NCI-H524 treated with DMSO at 0.1 percent for 48 hours (cell line): ENCODE measurements around the gene DRAM1.
"Not testable (repeated sequence)": the region's sequence is repeated elsewhere in the genome, so short reads cannot be mapped to it uniquely, and the experiment has no call there.

Experiments used
- DNase-seq: peaks from one replicate; lab custom pipeline; 2025; lab: John Stamatoyannopoulos, UW

DRAM1 gene

DNA sequence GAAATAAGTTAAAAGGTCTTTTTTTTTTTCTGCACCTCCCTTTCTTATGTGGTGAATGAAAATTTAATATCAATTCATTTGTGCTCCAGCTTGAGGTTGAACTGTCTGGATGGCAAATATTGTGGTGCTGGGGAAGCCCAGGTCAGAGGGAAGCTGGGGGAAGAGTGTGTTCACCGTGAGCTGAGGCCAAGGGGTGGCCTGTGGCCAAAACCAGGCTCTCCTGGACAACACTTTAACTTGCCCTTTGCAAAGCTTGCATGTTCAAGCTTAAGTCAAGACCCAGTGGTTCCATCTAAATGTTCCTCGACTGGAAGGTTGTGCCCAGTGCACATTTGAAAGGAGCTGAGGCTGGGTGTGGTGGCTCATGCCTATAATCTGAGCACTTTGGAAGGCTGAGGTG is 28.8 kb downstream of the DRAM1 start:
- no peak for DNase-seq

- DNase-seq, result no peak
Observed at GRCh38 chr12:101908395-101908794, 31.0 kb downstream of the DRAM1 start.

DNA sequence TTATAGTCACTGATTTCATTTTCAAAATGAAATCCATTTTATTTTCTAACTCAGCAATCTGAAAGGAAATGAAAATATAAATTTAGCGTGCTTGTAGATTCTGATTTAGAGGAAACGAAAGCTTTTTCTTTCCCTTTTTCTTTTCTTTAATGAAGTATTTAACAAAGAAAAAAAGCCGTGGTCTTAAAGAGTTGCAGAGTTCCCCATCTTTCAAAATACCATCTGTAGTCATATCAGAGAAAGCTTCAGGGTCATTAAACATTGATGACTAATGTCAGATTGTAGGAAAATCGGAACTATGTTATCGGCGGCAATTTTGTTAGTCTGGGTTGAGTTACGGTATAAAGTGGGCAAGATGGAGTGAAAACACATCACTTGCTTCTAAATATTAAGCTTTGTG is 32.3 kb downstream of the DRAM1 start:
- no peak for DNase-seq

- no peak for DNase-seq
Observed at GRCh38 chr12:101915841-101916240, 38.5 kb downstream of the DRAM1 start.

GRCh38 chr12:101918805-101919204 is 41.4 kb downstream of the DRAM1 start:
- DNase-seq, result not testable (repeated sequence)

DNA sequence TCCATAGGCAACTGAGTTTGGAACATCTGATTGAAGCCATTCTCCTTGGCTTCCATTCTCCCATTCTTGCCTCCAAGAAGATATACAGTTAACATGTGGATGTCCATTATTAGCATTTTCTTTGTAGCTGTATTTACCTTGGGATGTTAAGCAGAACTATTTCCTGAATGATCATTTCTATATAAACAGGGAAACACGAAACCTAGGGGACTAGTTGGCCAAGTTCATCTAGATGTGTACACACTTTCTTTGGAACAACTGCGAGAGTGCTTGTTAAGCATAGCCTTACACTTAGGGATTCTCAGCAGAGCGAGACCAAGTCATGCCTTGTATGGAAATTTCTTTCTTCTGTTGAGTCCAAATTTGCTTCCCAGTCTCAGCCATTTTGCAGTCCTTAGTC is 42.1 kb downstream of the DRAM1 start:
- no peak for DNase-seq

DNA sequence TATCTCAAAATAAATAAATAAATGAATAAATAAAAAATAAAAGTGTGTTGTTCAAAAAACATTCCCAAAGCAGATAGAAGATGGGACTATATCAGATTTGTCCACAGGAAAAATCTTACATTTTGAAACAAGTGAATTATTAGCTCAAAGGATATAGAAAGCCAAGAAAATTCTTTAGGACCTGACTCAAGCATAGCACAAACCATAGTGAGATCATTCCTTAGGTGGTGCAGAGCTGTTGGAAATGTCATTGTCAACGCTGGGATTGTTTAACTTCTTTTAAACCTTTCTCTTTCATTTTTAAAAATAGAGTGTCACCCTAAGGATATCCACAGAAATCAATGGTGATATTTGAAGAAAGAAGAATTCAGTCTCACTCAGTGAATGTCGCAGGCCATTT is 43.5 kb downstream of the DRAM1 start:
- no peak for DNase-seq

DNA sequence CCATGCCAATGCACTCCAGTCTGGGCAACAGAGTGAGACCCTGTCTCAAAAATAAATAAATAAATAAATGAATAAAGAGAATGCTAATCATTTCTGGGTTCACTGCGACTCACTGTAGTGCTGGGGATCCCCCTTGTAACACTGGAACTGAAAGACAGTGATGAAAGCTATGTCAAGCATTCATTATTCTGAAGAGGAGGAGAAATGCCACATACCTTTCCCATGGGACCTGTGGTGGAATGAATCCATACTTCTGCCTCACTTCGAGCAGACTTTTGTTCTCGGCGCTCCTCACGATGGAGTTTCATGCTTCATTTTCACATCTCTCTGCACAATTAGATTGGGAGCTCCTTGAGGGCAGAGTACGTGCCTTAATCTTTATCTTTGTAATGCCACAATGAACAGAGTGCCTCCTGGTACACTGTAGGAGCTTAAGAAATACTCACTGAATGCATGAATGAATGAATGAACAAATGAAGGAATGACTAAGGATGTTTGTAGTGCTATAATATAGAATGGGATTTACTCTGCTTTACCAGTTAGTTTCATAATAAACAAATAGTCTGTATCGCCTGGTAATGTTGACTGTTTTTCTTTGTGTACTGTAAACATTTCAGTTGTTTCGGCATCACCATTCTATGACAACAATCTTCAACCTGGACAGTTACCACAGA is 45.8 kb downstream of the DRAM1 start:
- no peak for DNase-seq

GRCh38 chr12:101924618-101925017 is 47.2 kb downstream of the DRAM1 start:
- no peak for DNase-seq

- DNase-seq, result no peak
Observed at GRCh38 chr12:101925361-101925760, 48.0 kb downstream of the DRAM1 start.

GRCh38 chr12:101925935-101926334 is 48.6 kb downstream of the DRAM1 start:
- no peak for DNase-seq

DNA sequence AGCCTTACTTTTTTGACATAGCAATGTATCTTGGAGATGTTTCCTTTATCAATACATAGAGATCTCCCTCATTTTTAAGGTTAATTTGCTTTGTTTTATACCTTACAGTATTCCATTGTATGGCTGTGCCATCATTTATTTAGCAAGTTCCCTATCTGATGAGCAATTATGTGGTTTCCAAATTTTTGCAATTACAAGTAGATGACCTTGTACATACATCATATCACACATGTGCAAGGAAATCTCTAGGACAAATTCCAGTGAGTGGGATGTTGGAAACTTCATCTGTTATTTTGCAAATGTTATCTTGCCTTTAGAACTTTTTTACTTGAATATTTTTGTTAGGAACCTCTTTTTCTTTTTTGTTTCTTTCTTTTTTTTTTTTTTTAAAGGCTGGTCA is 49.7 kb downstream of the DRAM1 start:
- DNase-seq, result no peak

- DNase-seq, result no peak
Observed at GRCh38 chr12:101927999-101928398, 50.6 kb downstream of the DRAM1 start.

DNA sequence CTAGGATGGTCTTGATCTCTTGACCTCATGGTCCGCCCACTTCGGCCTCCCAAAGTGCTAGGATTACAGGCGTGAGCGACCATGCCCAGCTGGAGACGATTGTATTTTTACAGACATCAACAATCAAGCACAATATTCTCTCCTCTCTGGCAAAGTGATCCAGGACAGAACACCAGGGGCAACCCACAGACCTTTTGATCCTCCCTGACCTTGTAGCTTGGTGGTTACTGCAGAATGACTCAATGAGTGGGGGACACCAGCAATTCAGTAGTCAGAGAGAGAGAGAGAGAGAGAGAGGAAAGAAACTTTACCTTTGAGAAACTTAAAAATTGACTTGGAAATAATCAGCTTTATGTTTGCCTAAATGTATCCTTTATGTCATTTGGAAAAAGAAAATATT is 51.2 kb downstream of the DRAM1 start:
- no peak for DNase-seq

DNA sequence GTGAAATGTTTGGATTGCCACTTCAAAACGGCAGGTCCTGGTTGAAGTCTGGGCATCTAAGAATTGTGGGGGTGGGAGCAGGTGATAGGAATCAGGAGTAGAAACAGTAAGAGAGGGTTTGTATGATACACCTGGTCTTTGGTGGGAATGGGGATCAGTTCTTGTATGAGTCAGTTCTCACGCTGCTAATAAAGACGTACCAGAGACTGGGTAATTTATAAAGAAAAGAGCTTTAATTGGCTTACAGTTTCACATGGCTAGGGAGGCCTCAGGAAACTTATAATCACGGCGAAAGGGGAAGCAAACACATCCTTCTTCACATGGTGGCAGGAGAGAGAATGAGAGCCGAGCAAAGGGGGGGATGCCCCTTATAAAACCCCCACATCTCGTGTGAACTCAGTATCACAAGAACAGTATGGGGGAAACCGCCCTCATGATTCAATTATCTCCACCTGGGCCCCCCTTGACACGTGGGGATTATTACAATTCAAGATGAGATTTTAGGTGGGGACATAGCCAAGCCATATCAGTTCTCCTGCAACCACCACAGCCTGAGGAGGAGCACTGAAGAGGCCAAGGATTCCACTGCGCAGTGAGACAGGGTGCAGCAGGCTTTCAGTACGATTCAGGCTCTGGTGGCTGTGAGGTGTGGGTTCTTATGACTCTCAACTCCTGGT is 52.1 kb downstream of the DRAM1 start:
- no peak for DNase-seq

- DNase-seq, result no peak
Observed at GRCh38 chr12:101931498-101932326, 54.3 kb downstream of the DRAM1 start.

DNA sequence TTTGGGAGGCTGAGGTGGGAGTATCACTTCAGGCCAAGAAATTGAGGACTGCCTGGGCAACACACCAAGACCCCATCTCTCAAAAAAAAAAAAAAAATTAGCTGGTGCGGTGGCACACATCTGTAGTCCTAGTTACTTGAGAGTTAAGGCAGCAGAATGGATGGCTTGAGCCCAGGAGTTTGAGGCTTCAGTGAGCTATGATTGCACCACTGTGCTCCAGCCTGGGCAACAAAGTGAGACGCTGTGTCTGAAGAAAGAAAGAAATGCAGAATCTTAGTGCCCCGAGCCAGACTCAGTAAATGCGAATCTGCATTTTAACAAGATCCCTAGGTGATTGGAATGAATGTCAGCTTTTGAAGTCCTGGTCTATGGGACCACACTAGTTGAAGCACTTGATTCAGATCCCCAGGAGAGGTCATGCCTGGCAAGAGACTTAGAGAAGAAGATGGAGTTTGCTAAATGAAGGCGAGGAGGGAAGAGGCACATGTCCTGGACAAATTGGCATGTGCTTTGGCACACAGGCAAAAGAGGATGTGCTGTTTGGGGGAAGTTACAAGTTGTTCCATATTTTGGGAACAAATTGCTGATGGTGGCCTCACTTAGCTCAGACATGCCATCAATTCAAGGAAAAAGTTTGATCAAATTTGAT is 56.6 kb downstream of the DRAM1 start:
- DNase-seq, result no peak

DNA sequence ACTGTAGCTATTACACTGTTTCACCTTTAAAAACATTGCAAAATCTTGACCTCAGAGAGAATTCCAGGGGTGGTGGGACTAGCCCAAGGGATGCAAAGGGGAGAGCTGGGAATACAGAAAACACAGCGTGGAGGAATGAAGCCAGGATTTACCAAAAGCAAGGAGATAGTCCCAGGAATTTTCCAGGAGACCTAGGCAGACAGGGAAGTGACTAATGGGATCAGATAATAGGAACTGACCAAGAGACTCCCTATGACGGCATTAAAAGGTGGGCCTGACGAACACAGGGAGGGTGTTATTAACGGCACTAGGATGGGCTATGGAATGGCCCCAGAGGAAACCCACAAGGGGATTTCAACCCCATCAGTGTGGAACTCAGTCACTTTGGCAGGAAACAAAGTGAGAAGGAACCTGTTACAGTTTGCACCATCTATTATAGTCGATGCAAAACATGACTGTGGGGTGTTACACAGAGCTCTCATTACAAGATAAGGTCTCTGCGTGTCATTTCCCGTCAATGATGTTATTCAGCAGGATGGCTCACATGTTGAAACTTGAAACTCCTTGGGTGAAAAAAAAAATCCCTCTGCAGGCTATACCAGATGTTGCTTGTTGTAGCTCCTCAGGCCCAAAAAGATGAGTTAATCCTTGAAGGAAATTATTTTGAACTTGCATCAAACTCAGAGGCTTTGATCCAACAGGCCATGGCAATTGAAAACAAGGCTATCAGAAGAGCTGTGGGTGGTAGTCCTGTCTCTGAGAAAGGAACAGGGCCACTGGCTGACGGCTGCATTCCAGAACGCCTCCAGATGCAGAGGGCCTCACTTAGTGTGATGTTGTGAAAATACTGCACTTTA is 58.7 kb downstream of the DRAM1 start:
- no peak for DNase-seq

DNA sequence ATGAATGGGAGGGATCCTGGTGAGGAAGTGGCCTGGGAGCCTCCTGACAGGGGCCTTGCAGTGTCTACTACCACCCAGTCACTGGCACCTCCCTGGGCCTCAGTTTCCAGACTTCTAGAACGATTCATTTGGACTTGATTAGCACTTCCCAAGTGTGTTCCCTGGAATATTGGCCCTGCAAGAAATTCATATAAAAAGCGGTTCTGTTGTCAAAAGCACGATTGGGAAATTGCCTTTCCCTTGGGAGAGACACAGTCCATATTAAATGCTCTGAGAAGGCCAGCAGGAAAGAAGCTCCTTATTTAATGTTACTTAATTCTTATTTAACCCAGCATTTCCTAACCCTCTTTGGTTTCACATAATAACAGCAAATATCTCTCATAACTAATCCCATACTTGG is 61.9 kb downstream of the DRAM1 start:
- DNase-seq, result no peak

GRCh38 chr12:101939856-101940265 is 62.5 kb downstream of the DRAM1 start:
- no peak for DNase-seq

GRCh38 chr12:101940400-101940950 is 63.1 kb downstream of the DRAM1 start:
- no peak for DNase-seq
